HG03457 (cell line): ENCODE results near the gene SLC2A8.

ENCODE experiments used
- ATAC-seq: cut with Tn5 transposase; IDR thresholded peaks from one replicate; pipeline ENCODE4 v1.9.1; 2021; ENCODE audit warnings: moderate number of reproducible peaks; ENCODE audit not compliant: unreplicated experiment

SLC2A8 gene

DNA sequence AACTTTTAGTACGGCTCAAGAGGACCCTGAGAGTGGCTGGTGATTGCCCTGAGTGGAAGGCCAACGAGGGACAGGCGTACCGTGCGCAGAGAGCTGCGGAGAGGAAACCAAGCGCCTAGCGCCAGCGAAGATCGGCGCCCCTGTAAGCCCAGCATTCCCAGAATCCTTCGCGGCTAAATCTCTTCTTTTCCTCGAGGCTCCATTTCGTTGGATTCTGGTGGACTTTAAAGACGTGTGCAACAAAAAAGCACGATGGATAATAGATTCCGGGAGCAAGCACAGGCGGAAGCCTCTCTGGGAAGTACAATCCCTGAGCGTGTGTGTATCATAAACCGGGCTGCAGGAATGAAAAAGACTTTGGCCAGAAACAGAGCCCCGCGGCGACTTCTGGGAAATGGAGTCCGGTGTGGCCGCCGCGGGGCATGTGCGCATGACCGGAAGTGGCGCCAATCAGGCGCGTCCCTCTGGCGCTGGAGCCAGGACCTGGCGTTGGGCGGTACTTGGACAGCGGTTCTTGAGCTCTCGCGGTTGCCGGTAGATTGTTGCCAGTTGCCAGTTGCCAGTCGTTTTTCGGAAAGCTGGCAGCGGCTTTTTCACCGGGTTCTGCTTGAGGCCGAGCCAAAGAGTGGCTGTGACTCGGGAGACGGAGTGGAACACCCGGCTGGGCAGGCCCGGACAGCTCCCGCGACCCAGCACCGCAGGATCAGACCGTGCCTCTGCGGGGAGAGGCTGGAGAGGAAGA is 27.1 kb downstream of the SLC2A8 start, which contains the start of gene ZNF79:
Gene ZNF79, plus strand, starts transcription at position 449 of the 742 bp plus-strand sequence. CDS start 406 bp downstream, outside the sequence.
- peak; percentile 64 for ATAC-seq

DNA sequence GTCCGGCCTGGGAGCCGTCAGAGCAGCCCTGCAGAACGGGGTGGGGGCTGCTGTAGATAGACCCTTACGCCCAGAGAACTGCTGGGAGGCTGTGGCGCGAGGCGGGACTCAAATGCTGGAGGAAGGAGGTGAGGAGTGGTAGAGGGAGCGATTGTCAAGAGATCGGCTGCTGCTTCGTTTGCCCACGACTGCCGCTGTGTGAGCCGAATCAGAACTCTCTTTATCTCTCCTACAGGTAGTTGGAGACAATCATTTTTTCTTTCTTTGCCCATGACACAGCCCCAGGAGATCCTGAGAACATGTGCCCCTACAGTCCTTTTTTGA is 27.7 kb downstream of the SLC2A8 start:
- peak; percentile 19 for ATAC-seq

DNA sequence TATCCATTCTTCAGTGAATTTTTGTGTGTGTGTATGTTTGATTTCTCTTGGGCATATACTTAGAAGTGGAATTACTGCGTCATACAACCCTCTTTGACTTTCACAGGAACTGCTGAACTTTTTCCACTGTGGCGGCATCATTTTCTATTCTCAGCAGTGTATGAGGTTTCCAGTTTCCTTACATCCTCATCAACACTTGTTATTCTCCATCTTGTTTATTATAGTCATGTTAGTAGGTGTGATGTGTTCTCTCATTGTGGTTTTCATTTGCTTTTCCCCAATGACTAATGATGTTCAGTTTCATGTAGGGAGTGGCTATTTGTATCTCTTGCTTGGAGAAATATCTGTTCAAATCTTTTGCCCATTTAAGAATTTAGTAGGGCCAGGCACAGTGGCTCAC is 29.8 kb downstream of the SLC2A8 start:
- ATAC-seq, result no peak

DNA sequence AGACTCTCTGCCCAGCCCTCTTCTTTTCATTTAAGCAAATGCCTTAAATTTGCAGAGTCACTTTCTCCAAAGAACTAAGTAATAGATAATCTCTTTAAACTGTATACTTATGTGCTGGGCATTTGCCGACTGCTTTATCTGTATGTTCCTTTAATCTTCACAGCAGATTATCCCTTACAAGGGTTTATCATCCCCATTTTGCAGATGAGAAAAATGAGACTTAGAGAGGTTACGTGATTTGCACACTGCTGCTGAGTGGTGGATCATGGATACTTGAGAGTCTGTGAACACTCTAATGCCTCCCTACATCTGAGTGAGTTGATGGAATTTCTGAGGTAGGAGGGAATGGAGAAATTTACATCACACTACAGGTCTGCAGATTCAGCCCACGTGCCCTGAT is 31.4 kb downstream of the SLC2A8 start:
- ATAC-seq, result no peak

DNA sequence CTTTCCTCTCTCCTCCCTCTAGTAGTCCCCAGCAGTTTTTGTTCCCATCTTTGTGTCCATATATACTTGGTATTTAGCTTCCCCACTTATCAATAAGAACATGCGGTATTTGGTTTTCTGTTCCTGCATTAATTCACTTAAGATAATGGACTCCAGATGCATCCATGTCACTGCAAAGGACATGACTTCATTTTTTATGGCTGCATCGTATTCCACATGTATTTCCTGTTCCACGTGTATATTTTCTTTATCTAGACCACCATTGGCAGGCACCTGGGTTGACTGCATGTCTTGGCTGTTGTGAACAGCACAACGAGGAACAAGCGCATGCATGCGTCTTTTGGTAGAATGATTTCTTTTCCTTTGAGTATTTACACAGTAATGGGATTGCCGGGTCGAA is 33.4 kb downstream of the SLC2A8 start:
- no peak for ATAC-seq

DNA sequence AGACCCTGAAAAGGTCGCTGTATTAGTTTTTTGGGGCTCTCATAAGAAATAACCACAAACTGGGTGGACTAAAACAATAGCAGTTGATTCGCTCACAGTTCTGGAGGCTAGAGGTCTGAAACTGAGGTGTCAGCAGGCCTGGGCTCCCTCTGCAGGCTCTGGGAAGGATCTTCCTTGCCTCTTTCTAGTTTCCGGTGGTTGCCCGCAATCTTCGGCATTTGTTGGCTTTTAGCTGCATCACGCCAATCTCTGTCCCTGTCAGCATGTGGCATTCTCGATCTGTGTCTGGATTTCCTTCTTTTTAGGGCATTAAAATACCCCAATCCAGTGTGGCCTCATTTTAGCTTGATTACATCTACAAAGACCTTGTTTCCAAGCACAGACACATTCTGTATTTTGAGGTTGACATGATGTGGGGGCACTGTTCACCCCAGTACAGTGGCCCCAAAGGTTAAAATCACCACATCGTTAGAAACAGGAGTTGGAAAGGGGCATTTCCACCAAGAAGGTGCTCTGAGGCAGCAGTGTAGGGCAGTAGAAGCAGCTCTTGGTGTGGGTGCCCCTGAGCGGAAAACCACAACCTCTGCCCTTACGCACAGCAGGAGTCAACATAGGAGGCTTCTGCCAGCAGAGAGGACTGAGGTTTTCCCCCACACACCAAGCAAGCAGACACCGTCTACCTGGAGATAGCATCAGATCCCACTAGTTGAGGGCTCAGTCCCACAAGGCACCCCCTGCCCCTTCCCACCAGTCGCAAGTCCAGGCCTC is 40.7 kb downstream of the SLC2A8 start:
- ATAC-seq, result no peak

DNA sequence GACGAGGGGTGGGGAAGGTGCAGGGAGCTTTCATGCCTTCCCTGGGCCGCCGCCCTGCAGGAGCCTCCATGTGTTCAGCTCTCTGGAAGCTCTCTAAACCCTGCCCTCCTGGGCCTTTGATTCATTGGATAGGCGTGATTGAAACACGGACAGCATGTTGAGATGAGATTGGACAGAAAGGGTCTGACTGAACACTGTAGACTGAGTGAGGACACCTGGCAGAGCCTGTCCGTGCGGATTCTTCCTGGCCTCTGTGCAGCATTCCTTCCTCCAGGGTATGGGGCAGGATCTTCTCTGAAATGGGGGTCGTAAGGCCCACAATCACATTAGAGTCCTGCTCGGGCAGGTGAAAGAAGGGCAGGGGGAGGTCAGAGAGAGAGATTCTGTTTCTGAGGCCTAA is 41.4 kb downstream of the SLC2A8 start:
- ATAC-seq, result no peak

DNA sequence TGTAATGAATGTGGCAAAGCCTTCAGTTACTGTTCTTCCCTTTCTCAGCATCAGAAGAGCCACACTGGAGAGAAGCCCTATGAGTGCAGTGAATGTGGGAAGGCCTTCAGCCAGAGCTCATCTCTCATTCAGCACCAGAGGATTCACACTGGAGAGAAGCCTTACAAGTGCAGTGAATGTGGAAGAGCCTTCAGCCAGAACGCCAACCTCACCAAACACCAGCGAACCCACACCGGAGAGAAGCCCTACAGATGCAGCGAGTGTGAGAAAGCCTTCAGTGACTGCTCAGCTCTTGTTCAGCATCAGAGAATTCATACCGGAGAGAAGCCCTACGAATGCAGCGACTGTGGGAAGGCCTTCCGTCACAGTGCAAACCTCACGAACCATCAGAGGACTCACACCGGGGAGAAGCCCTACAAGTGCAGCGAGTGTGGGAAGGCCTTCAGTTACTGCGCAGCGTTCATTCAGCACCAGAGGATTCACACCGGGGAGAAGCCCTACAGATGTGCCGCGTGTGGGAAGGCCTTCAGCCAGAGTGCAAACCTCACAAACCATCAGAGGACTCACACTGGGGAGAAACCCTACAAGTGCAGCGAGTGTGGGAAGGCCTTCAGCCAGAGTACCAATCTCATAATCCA is 47.4 kb downstream of the SLC2A8 start:
- ATAC-seq, result no peak

DNA sequence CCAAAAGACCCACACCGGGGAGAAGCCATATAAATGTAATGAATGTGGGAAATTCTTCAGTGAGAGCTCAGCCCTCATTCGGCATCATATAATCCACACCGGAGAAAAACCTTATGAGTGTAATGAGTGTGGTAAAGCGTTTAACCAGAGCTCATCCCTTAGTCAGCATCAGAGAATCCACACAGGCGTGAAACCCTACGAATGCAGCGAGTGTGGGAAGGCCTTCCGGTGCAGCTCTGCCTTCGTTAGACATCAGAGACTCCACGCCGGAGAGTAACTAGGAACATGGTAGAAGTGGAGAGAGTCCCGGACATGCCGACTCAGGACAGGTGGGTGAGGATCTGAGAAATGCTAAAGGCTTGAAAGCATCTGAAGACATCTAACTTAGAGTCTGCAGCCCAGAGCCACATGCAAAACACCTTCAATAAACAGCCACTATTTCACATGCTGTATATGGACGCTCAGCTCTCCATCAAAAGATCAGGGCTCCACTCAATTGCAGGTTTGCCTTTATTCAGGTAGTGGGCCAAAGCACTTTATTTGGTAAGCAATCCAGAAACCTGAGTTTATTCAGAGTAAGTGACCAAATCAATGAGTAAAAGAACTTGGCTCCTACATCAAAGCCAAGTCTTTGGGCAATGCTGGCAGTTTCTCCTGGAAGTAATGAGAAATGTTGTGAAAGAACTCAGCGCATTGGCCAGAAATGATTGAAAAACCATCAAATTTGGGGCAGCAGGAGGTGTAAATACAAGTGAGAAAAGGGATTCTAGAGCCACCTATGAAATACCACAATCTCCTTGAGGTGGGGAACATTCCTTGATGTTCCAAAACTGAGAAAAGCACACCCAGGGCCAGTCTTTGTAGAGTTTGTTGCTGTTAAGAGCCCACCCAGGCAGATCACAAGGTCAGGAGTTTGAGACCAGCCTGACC is 48.2 kb downstream of the SLC2A8 start:
- no peak for ATAC-seq

DNA sequence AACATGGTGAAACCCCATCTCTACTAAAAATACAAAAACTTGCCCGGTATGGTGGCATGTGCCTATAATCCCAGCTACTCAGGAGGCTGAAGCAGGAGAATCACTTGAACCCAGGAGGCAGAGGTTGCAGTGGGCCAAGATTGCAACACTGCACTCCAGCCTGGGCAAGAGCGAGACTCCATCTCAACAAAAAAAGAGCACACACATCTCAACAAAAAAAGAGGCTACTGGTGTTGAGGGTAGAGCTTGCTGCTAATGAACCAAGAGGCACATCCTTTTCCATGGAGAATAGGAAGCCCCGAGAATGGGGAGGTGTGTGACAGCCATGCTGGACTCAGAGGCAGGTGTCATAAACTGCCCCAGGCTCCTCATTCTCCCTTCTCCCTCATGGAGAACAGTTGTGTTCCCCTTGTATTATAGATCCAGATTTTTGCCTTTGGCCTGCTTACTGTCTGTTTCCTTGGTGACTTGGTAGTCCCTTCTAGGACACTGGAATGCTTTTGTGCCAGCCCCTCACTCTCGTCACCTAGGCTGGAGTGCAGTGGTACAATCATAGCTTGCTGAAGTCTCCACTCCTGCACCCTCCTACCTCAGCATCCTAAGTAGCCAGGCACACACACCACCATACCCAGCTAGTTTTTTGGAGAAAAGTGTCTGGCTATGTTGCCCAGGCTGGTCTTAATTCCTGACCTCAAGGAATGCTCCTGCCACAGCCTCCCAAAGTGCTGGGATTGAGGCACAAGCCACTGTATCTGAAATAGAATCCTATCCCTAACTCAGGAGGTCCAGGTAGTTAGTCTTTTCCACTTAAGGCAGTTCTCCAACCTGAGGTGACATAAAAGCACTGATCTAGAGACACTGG is 49.1 kb downstream of the SLC2A8 start:
- ATAC-seq, result no peak

DNA sequence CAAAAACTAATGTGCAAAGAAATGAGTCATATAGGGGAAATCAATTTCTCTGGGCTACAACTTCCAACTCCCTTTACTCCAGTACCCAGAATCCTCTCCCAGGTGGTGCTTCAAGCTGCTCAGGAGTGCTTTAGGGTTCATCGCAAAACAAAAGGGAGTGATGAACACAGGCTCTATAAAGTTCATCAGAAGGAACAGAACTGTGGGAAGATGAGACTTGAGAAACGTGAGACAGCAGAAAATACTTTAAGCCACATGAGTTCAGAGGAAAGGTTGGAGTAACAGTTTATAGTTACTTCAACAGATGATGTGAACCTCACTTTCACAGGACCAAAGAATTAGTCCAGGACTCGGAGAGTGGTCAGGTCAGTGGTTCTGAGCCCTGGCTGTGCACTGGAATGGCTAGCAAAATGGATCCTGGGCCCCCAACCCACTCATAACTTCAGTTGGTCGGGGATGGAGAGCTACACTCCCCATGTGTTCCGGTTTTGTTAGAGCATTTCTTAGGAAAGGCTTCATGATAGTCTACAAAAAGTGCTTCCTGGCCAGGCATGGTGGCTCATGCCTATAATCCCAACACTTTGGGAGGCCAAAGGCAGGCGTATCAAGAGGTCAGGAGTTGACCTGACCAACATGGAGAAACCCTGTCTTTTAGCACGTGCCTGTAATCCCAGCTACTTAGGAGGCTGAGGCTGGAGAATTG is 49.9 kb downstream of the SLC2A8 start:
- no peak for ATAC-seq

DNA sequence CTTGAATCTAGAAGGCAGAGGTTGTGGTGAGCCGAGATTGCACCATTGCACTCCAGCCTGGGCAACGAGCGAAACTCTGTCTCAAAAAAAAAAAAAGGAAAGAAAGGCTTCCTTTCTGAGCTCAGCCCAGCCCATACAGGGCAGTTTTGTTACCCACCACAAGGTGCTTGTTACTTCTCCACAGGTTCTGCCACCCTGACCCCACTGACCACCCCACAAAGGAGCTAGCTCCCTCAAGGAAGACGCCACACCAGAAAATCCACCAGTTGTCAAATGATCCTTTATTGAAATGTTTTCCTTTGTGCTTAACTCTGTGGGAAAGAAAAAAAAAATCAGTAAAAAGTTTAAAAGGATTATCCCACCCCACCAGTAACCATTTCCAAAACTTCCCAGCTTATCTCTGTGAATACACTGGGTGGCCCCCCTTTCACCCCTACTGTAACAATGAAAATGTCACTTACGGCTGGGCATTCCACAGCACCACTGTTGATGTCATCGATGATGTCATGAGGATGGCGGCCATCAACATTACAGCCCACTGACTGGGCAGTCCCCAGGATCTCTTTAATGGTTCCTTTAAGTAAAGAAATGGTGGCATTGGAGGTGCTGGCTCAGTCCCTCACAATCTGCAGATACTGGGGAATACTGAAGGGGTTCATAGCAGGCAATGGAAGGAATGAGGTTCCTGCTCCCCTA is 50.6 kb downstream of the SLC2A8 start:
- ATAC-seq, result no peak

DNA sequence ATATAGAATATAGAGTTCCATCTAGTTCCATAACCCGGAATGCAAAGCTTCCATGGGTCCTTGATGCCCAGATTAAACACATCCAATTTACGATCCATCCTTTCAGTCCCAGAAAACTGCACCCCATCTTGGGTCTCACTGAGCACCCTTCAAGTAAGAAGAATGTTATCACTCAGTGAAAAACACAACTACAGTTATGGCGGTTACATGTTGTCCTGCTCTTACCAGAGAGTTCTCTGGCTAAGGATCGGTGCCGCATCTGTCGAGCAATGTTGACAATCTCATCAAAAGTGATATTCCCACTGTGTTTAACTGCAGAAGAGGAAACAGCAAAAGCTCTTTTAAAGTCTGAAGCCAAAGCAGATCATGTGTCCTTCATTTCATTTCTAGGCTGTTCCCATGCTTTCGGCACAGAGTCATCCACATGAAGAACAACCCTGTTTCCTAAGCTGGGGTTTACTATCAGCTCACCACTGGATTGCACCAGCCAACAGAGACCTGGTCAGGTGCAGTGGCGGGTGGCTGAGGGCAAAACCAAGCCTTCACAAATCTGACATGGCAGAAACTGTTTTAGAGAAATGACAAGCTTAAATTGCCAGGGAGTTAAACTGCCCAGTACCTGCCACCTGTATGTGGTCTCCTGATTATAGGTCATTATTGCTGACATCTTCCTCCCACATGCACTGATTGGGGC is 51.3 kb downstream of the SLC2A8 start:
- ATAC-seq, result no peak

DNA sequence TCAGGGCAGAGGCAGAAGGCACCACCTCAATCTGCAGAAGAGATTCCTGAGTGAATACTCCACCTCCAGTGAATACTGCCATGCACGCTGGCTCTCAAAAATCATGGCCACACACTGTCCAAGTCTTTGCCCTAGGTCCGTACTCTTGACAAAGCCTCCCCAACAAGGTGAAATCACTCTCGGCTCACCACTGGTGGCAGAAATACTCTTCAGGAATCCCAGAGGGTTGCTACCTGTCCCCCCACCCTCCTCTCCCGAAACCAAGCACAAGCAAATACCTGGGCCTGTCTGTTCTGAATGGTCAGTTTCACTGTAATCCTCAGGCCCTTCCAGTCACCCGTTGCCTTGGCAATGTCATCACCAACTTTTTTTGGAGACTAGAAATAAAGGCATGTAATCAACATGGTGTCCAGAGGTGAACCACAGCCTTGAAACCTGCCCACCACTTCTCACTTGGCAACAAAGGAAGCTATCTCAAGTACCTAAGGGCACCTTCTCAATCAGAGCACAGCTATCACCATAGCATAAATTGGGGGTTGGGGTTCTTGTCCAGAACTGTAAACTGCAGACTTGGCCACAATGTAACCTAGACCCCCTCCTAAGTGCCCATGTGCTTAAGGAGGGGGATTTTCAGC is 52.5 kb downstream of the SLC2A8 start:
- no peak for ATAC-seq

DNA sequence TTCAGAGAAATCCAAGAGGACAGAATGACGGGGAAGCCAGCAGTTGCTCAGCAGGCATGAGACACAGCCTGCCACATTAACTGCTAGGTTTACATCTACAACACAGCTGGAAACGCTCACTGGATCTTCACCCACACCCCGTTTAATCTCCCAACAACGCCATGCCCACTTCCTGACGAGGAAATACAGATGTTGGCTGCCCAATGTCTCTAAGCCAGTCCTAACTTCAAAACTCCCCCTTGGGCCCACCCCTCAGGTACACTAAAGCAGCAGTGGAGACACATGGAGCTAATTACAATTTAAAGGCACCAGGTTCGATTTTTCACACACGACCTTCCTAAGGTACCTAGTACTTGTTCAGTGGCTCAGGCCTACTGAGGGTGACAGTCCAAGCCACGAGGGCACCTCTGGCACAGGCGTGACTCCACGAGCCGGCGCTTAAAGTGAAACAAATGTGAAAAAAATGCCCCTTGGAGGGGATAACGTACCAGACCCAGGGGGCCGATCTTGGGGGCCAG is 53.3 kb downstream of the SLC2A8 start:
- ATAC-seq, result no peak

DNA sequence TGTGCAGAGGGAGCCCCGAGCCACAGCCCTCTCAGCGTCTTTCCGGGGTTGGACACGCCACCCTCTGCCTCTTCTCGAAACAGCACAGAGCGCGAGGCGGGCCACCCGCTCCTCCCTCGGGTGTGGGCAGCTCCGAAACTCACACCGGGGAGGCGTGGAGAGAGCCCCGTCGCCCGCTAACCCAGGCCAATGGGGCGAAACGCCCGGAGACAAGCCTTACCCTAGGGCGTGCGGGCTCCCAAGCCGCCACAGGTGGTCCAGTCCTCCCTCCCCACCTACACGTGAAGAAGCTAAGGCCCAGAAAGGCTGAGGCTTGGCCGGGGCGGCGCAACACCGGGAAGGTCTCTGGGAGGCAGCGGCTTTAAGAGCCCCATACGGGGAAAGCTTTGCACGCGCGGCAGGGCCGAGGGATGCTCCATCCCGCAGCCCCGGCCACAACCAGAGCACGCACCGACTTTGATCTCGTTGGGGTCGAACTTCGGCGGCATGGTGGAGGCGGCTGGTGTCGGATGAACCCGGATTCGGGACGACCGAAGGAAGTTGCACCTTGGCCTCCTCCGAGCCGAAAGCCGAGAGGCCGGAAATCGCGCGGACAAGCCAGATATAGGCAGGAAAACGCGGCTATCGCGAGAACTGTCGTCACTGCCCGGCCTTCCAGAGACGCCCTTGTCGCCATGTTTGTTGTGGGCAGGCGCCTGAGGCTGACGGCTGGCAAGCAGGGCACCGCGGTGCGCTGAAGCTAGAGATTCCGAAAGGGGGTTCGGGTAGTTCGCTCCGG is 54.0 kb downstream of the SLC2A8 start, which contains the start of the genes LRSAM1 and RPL12:
Gene LRSAM1, plus strand, starts transcription at position 681 of the 778 bp plus-strand sequence. CDS start 3,018 bp downstream, outside the sequence.
Gene RPL12, minus strand, starts transcription at position 577 of the 778 bp plus-strand sequence. Its CDS starts 89 bp downstream, at position 488.
- peak; percentile 42 for ATAC-seq

DNA sequence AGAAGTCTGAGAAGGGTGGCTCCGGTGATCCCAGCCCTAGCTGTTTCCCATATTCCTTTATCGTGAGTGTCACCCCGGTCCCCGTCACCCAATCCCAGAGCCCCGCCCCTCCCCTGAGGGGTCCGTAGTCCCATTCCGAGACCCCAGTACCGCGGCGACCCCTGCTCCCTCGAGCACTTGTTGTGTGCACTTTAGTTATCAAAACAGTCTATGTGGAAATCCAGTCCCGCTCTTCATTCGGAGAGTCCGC is 54.6 kb downstream of the SLC2A8 start:
- peak; percentile 8 for ATAC-seq
